Ascending aorta (tissue), 2 donors: ENCODE results near the gene GOLT1A. TPM values are rescaled to one million over a fixed set of nuclear protein-coding genes. Genes with fewer than 3 reads are reported as not detected.
A peak's percentile ranks its signal among the peaks of the same experiment; 100 is the strongest.

ENCODE experiments used
- DNase-seq, 2 donors: peaks; one replicate each; pipeline ENCODE4 v3.0.0-alpha.2; 2019; ENCODE audit warnings: low spot score in 2 of 2
- H3K27ac ChIP-seq, 2 donors: fragments of 200-600 bp; sonication (generic); one replicate each; pipeline ENCODE4 v1.5.1; 2016 to 2017; ENCODE audit warnings: mild to moderate bottlenecking in 1 of 2
- H3K27me3 ChIP-seq: fragments of 200-600 bp; sonication (generic); one replicate; pipeline ENCODE4 v1.5.1; 2017
- H3K36me3 ChIP-seq, 2 donors: fragments of 200-600 bp; sonication (generic); one replicate each; pipeline ENCODE4 v1.5.1; 2016
- H3K4me1 ChIP-seq, 2 donors: fragments of 200-600 bp; sonication (generic); one replicate each; pipeline ENCODE4 v1.5.1; 2016 to 2017; ENCODE audit warnings: mild to moderate bottlenecking in 1 of 2
- H3K4me3 ChIP-seq, 2 donors: fragments of 200-600 bp; sonication (generic); one replicate each; pipeline ENCODE4 v1.5.1; 2016 to 2017; ENCODE audit warnings: mild to moderate bottlenecking in 1 of 2
- H3K9me3 ChIP-seq, 2 donors: fragments of 200-600 bp; sonication (generic); one replicate each; pipeline ENCODE4 v1.5.1; 2016
- CTCF ChIP-seq, 3 experiments: fragments of 200-600 bp in 2 of 3; fragments of 450-650 bp in 1 of 3; sonication (generic) in 2 of 3; IDR thresholded peaks; one replicate each; pipeline ENCODE4 v1.5.1; 2016 to 2019; ENCODE audit warnings: antibody characterized with exemption in 3 of 3, mild to moderate bottlenecking in 1 of 3, moderate library complexity in 1 of 3
- intact Hi-C: fragments of 100-400 bp; cut with DNase I; formaldehyde crosslinking; loops from one replicate; pipeline ENCODE4 v1.15.1; 2023
- total RNA-seq: library from RNA; depleted of rRNA; stranded (reverse); fragments of >200 nt; gene quantifications from one replicate; pipeline ENCODE4 v1.1.0, GENCODE V29; 2016

The GOLT1A gene, protein sequence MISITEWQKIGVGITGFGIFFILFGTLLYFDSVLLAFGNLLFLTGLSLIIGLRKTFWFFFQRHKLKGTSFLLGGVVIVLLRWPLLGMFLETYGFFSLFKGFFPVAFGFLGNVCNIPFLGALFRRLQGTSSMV
- not detected for total RNA-seq

DNA sequence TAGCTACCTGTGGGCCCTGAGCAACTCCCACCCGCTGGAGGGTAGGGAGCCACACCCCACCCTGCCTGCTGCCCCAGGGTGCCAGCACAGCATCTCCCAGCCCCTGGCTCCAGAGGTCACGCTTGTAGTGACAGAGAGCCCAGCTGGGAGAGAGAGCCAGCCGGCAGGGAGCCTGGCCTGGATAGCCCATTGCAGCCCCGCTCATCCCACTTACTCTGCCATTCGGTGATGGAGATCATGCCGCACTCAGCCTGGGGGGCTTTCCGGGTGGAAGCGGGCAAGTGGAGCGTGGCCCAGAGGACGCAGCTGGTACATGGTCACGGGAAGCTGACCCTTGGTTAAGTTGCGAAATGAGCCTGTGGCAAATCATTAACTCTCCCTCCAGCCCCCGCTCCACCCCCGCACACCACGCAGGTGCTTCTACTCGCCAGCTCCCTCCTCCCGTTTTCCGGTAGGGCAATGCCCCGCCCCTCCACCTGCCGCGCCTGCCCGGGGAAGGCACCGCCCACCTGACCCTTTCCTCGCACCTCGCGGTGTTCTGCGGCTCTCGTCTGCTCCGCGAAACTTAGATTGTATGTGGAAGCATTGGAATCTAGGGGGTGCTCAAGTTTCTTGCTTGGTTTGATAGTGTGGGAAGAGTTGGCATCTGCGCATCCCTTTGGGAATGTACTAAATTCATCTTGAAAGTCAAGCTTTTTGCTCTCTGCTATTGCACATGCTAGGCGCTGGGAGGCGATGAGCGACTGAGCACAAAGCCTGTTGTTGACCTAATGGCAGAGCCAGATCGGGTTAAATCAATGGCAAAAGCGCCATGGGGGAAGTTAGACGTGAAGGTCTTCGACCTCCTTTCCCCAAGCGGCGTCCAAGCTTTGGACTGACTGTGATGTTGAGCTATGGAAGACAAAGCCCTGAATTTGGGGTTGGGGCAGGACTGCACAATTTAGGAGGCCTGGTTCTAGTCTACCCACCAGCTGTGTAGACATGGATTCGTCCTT, at the start of gene GOLT1A:
Gene GOLT1A, minus strand, starts transcription at position 321 of the 995 bp plus-strand sequence. Its CDS starts 82 bp downstream, at position 239.
- no peaks in the 10 kb centered on the region for H3K27me3 ChIP-seq
- H3K36me3 ChIP-seq, result no peaks in the 10 kb centered on the region
- H3K4me3 ChIP-seq, result no peak within 1 kb of the TSS
- DNase-seq, result no peak
- H3K9me3 ChIP-seq, result no peaks in the 10 kb centered on the region
- H3K27ac ChIP-seq, result no peak within 1 kb of the TSS
- intact Hi-C loops, result loop anchor here (5.0 kb wide), 1 partner anchor 148 kb away; no protein-coding TSS in a partner anchor
- TF ChIP-seq CTCF (IDR thresholded peaks at IDR 0.05), result peak; percentile 20 to 60 (median 50)
- H3K4me1 ChIP-seq, result no peaks in the 10 kb centered on the region

GRCh38 chr1:204263254-204263910, 49.6 kb upstream of the GOLT1A start:
- TF ChIP-seq CTCF (IDR thresholded peaks at IDR 0.05), result no peak
- Histone ChIP-seq H3K4me3 (no peak overlapping the region), H3K36me3 (no peaks in the 10 kb centered on the region), H3K9me3 (no peaks in the 10 kb centered on the region), H3K27ac (no peak overlapping the region), H3K4me1 (no peaks in the 10 kb centered on the region), H3K27me3 (no peaks in the 10 kb centered on the region)
- intact Hi-C loops, result no loop called here
- DNase-seq, result no peak

DNA sequence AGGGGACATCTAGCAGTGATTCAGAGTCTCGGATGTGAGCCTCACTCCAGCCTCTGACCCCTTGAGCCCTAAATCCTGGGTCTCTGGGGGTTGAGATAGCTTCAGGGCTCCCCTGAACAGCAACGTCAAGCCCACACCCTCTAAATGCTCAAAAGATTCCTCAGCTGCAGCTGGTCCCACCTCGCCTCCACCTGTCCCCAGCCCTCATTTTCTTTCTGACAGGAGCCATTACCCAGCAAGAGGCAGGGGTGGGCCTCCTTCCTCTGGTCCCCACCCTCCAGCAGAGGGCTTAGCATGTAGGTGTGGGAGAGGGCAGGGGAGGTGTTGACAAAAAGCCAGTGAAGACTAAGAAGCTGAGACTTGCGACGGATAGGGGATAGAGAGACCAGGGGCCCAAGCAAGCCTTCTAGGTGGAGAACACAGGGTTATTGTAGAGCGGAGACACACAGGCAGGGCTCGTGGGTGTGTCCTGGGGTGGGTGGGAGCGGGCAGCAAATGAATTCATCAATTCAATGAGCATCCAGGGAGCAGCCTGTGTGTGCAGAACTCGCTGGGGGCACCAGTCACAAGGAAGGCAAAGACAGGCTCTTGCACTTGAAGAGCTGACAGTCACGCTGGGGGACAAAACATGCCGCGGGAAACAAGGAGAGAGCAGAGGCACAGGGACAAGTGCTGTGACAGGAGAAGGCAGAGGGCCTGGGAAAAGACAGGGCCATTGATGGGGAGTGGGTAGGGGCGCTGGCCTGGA, 48.9 kb upstream of the GOLT1A start:
- TF ChIP-seq CTCF (IDR thresholded peaks at IDR 0.05), result no peak
- no peak overlapping the region for H3K27ac ChIP-seq
- intact Hi-C loops, result no loop called here

DNA sequence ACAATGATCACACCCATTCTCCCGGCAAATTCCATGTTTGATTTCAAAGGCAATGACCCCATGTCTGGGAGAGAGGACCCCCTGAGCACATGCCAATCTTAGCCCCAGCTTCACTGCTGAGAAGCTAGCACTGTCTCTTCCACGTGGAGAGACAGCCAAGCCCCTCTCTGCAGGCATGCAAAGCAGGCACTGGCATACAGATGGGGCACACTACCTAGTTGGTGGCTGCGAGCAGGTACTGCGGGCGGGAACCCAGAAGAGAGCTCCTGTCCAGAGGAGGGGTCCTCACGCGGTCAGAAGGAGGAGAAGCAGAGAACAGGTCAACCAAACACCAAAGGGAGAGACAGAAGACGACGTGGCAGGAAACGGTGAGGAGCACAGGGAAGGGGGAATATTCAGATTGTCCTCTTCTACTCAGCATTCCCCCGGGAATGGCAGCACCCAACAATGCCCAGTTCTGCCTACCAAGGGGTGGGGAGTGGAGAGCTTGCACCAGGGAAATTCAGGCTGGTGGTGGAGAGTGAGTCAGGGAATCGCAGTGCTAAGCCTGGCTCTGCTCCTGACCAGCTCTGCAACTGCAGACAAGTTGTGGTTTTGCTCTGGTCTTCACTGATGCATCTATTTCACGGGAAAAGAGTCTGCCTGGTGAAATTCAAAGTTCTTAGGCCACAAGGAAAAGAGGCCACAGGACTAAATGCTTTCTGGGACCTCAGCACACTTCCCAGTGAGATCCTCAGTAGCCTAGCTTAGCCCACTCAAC, 48.1 kb upstream of the GOLT1A start:
- DNase-seq, result no peak
- no peak overlapping the region for H3K27ac ChIP-seq
- H3K9me3 ChIP-seq, result no peaks in the 10 kb centered on the region
- intact Hi-C loops, result no loop called here
- H3K4me1 ChIP-seq, result no peaks in the 10 kb centered on the region
- H3K36me3 ChIP-seq, result no peaks in the 10 kb centered on the region
- H3K27me3 ChIP-seq, result no peaks in the 10 kb centered on the region
- H3K4me3 ChIP-seq, result no peak overlapping the region
- TF ChIP-seq CTCF (IDR thresholded peaks at IDR 0.05), result no peak

More for the DNA sequence above, 48.9 kb upstream of the GOLT1A start:
- Histone ChIP-seq H3K27me3 (no peaks in the 10 kb centered on the region), H3K9me3 (no peaks in the 10 kb centered on the region), H3K4me1 (no peaks in the 10 kb centered on the region), H3K36me3 (no peaks in the 10 kb centered on the region), H3K4me3 (no peak overlapping the region)
- DNase-seq, result no peak
